ENCODE measurements around the gene ANKRD60. TPM values are rescaled to one million over a fixed set of nuclear protein-coding genes. Genes with fewer than 3 reads are reported as not detected.

ANKRD60 gene
- total RNA-seq, 1 donor from 2014 or later: not detected

DNA sequence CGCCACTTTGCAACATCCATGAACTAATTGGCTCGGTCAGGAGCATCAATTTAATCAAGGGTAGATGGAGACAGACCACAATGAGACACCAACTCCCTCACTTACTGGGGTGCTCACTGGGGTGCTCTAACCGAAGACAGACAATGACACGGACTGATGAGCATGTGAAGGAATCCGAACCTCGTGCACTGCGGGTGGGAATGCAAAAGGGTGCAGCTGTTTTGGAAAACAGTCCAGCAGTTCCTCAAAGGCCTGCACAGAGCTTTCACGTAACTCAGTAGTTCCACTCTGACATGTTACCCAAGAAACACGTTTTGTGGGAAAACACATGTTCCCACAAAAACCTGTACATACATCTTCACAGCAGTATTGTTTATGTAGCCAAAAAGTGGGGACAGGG is 26.8 kb downstream of the ANKRD60 start:
- intact Hi-C loops (cut with micrococcal nuclease): no loop called here
- ATAC-seq (no peak), DNase-seq (no peak)

DNA sequence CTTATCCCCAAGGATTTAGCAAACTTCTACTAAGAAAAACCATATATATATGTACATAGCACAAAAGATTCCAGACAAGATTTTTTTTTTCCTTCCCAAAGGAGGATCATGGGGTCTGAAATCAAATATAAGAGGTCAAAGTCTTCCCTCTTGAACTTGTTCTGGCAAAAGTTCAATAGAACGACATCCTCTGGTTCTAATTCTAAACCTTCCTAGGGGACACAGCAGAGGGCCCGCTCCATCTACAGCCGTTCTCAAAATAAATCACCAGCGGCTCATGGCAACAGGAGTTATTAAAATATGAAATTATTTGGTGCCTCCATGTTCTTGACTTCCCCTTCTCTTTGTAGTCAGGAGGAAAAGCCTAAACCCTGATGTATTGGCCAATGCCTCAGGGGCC is 29.0 kb downstream of the ANKRD60 start:
- ATAC-seq (peak; percentile 54), DNase-seq (no peak)
- intact Hi-C loops (cut with micrococcal nuclease): no loop called here

- peak; percentile 68 for ATAC-seq
- peak; percentile 45 for DNase-seq
- intact Hi-C loops (cut with micrococcal nuclease): no loop called here
Observed at GRCh38 chr20:58198901-58199355, 29.5 kb downstream of the ANKRD60 start.

DNA sequence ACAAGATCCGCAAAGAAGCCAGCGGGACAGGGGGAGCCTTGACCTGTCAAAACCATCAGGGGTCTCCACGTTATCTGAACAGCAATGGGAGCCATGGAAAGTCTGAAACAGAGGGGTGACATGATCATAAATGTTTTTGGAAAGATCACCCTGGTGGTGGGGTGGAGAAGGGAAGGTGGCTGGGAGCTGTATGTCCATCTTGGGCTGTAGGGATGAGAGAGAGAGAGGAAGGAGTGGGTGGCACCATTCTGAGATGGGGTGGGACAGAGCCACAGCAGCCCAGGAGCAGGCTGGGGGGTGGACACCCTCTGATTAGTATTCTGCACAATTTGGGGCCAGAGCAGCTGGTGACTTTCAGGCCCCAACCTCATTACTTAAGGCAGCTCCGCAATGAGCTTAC is 30.1 kb downstream of the ANKRD60 start:
- intact Hi-C loops (cut with micrococcal nuclease): no loop called here
- ATAC-seq (no peak), DNase-seq (no peak)

- intact Hi-C loops (cut with micrococcal nuclease): no loop called here
- ATAC-seq (no peak), DNase-seq (no peak)
Observed at GRCh38 chr20:58197185-58197469, 31.3 kb downstream of the ANKRD60 start.

DNA sequence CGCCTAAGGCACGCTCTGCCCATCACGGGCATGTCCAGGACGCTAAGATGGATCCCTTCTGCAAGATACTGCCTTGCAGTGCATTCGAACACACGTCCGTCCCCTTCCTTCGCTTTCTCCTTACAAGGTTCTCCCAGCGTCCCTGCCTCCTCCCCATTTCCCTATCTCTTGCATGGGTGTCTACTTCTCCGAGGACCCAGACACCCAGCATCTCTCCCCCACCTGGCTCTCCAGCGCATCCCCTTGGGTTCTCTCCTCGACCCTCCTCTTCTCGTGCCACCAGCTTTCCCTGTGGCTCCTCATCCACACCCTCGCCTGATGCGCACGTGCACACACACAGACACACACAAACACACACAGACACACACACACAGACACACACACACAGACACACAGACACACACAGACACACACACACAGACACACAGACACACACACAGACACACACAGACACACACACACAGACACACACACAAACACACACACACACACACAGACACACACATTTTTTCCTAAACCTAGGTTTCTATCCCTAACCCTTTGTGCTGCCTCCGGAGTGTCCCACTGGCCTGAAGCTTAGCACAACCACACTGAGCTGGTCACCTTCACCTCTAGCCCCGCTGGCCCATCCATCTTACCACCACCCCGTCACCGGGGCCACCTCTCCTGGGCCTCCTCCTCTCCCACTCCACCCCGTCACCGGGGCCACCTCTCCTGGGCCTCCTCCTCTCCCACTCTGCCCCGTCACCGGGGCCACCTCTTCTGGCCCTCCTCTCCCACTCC is 31.9 kb downstream of the ANKRD60 start:
- intact Hi-C loops (cut with micrococcal nuclease): no loop called here

DNA sequence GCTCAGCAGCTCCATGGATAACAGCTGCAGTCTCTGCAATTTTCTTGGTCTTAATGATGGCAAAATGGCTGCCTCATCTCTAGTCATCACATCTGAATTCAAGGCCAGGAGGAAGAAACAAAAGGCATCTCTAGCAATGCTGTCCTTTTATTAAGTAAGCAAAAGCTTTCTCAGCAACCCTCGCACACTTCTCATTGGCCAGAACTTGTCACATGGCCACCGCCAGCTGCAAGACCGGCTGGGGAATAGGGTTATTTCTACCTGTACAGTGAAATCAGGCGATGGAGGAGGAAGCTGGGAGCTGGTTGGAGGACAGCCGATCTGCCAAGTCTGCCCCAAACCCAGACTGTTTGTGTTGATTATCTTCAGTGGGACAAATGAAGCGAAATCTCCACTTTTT is 33.4 kb downstream of the ANKRD60 start:
- intact Hi-C loops (cut with micrococcal nuclease): no loop called here
- ATAC-seq: no peak
- DNase-seq: no peak

More for the DNA sequence above, 31.9 kb downstream of the ANKRD60 start:
- no peak for DNase-seq
- ATAC-seq: no peak

- ATAC-seq (no peak), DNase-seq (no peak)
- intact Hi-C loops (cut with micrococcal nuclease): no loop called here
Observed at GRCh38 chr20:58194175-58194791, 34.2 kb downstream of the ANKRD60 start.

GRCh38 chr20:58192567-58192966 is 35.9 kb downstream of the ANKRD60 start:
- ATAC-seq: no peak
- intact Hi-C loops (cut with micrococcal nuclease): no loop called here
- no peak for DNase-seq

GRCh38 chr20:58192065-58192464 is 36.4 kb downstream of the ANKRD60 start:
- DNase-seq (no peak), ATAC-seq (no peak)
- intact Hi-C loops (cut with micrococcal nuclease): no loop called here

DNA sequence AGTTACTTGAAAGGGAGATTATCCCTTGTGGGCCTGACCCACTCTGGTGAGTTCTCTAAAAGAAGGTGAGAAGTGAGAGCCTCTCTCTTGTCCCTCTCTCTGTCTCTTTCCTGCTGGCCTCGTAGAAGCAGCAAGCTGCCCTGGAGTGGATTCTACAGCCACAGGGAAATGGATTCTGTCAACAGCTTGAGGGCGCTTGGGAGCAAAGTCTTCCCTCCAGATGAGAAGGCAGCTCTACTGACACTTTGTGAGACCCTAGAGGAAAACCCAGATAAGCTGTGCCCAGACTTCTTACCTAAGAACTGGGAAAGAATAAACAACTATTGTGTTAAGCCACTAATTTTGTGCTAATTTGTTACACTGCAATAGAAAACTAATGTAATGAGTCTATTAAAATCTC is 39.9 kb downstream of the ANKRD60 start:
- intact Hi-C loops (cut with micrococcal nuclease): no loop called here
- ATAC-seq: no peak

DNA sequence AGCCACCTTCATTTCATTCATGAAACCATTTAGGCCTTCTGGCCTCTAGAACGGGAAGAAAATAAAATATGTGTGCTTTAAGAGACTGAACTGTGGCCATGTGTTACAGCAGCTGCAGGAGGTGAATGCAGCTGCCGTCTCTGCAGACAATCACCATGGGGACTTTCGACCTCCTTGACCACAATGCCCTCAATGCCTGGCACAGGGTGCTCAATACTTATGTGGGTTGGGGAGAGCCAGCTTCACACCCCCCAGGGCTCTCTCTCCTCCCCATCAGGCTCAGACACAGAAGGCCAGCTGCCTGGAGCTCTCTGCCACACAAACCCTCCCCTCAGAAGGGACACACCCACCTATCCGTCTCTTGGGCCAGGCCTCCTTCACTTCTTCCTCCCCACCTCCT is 43.5 kb downstream of the ANKRD60 start:
- intact Hi-C loops (cut with micrococcal nuclease): no loop called here
- ATAC-seq (no peak), DNase-seq (no peak)

More for the DNA sequence above, 39.9 kb downstream of the ANKRD60 start:
- no peak for DNase-seq

GRCh38 chr20:58184063-58184462 is 44.4 kb downstream of the ANKRD60 start:
- ATAC-seq (no peak), DNase-seq (no peak)
- intact Hi-C loops (cut with micrococcal nuclease): no loop called here

- intact Hi-C loops (cut with micrococcal nuclease): no loop called here
- ATAC-seq (no peak), DNase-seq (no peak)
Observed at GRCh38 chr20:58182521-58183140, 45.8 kb downstream of the ANKRD60 start.

DNA sequence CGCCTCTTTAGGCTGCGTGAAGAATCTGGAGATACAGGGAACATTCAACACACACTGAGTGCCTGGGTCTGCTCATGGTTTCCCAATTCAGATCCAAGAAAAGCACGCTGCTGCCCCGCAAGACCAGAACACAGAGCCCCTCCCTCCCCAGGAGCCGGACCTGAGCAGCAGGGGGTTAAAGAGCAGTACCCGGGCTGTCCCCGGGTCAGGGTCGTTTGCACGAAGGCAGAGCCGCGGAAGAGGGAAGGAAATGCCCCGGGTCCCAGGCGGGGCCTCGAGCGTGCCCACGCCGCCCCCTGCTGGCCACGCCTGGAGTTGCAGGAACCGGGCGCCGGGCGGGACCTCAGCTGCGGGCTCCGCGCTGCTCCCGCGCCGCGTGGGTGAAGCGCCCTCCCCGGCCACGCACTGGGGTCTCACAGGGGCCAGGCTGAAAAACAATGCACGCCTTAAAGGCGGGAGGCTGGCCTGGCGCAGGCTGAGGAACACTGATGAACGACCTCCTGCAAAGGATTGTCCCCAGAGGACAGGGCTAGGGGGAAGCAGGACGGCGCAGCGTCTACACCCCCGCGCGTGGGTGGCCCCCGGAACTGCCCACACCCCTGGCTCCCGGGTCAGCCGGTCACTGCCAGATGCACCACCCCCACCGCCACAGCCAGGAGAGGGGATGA is 48.9 kb downstream of the ANKRD60 start:
- peak; percentile 83 for DNase-seq
- ATAC-seq: peak; percentile 81
- intact Hi-C loops (cut with micrococcal nuclease): no loop called here

GRCh38 chr20:58179083-58179431 is 49.4 kb downstream of the ANKRD60 start:
- DNase-seq (no peak), ATAC-seq (no peak)
- intact Hi-C loops (cut with micrococcal nuclease): no loop called here

- DNase-seq (no peak), ATAC-seq (no peak)
- intact Hi-C loops (cut with micrococcal nuclease): no loop called here
Observed at GRCh38 chr20:58177799-58178198, 50.7 kb downstream of the ANKRD60 start.

GRCh38 chr20:58175836-58176235 is 52.6 kb downstream of the ANKRD60 start:
- intact Hi-C loops (cut with micrococcal nuclease): no loop called here
- no peak for ATAC-seq

DNA sequence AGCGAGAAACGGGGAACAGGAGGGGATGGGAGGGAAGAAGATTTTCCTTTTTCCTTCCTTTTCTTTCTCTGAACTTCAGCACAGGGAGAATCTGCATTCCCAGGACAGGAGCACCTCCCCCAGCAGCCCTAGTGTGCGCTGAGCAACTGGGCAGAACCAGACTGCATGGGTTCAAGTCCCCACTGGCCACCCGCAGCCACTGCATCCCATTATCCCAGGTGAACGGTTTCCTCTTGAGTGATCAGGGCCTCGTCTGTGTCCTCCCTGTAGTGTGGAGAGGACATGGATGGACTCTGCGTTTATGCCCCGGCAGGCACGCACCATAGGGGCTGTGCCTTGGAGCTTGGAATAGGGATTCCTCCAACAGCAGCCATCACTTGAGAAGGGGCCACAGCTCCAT is 53.0 kb downstream of the ANKRD60 start:
- no peak for DNase-seq
- intact Hi-C loops (cut with micrococcal nuclease): no loop called here

More at GRCh38 chr20:58175836-58176235, 52.6 kb downstream of the ANKRD60 start:
- DNase-seq: no peak

GRCh38 chr20:58174708-58175280 is 53.7 kb downstream of the ANKRD60 start:
- ATAC-seq (peak; percentile 88), DNase-seq (peak; percentile 79)
- intact Hi-C loops (cut with micrococcal nuclease): no loop called here

More for the DNA sequence above, 53.0 kb downstream of the ANKRD60 start:
- ATAC-seq: no peak

Data from left ventricle myocardium superior (tissue), 1 donor.